HG02571 (cell line): ENCODE results near the gene LZTR1.

Experiments
- ATAC-seq: cut with Tn5 transposase; IDR thresholded peaks from one replicate; pipeline ENCODE4 v1.9.1; 2021; ENCODE audit warnings: mild to moderate bottlenecking, moderate library complexity; ENCODE audit not compliant: unreplicated experiment

LZTR1 gene

GRCh38 chr22:20979940-20980453 is 2.1 kb upstream of the LZTR1 start:
- no peak for ATAC-seq

DNA sequence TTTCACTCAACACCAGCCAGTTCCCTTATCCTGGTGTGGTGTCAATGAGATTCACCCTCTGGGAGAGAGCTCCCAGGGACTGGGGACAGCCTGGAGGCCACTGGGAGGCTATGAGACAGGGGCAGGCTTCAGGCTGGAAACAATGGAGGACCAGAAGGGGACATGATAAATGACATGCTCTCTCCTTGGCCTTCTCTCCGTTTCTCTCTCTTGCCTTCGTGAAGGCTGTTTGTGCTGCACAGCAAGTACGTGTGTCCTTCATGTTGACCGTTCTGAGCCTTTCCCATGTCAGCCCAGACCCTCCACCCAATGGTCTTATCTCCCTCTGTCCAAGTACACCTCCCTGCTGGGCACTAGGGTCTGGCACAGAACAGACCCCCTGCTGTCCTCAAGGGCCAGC is 1.6 kb upstream of the LZTR1 start:
- no peak for ATAC-seq

- no peak for ATAC-seq
Observed at GRCh38 chr22:20980938-20981722, 967 bp upstream of the LZTR1 start.

DNA sequence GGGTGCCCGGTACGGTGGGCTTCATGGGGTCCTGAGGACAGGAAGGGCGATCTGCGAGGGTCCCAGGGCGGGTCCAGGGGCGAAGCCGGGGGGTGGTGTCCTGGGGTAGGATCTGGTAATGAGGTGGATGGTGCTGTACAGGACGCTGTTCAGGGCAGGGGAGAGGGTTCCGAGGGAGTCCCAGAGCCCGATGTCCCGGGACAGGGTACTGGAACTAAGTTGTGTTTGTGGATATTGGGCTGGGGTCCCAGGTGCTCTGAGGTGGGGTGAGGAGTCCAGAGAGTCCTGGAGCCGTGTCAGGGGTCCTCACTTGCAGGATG is 426 bp downstream of the LZTR1 start:
- ATAC-seq, result peak; percentile 17

DNA sequence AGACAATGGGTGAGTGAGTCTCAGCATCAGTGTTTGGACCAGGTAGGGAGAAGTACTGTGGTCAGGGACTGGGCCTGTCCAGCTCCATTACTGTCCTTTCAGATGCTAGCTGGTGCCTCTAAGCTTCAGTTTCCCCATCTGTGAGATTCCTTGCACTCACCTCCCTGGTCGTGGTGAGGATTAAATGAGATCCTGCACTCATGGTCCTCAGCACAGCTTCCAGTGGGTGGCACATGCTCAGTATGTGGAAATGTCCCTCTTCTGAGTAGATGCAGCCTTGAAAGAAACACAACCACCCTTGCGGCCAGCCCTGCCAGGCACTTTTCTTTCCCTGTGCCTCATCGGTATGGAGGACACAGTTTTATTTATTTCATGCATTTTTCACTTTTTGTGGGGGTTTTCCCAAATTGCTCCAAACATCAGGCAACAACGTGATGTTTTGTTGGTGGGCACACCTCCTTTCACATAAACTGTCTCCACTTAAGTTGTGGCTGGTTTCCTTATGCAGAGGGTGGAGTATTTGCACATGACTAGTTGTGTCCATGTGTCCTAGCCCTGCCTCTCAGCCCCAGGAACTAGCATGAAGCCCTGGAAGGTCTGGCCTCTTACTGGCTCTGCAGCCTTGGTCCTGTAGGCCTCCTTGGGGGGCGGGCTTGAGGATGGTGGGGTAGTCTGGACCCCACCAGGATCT is 1.1 kb downstream of the LZTR1 start:
- ATAC-seq, result no peak

- no peak for ATAC-seq
Observed at GRCh38 chr22:20985720-20986119, 3.6 kb downstream of the LZTR1 start.

DNA sequence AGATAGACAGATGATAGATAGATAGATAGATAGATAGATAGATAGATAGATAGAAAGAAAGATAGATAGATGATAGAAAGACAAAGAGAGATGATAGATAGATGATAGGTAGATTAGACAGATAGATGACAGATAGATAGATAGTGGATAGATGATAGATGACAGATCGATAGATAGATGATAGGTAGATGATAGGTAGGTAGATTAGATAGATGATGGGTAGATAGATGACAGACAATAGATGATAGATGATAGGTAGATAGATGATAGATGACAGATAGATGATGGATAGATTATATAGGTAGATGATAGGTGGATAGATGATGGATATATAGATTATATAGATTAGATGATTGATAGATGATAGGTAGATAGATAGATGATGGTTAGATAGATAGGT is 4.3 kb downstream of the LZTR1 start:
- no peak for ATAC-seq

GRCh38 chr22:20987375-20987774 is 5.3 kb downstream of the LZTR1 start:
- no peak for ATAC-seq

GRCh38 chr22:20988573-20989322 is 6.7 kb downstream of the LZTR1 start:
- ATAC-seq, result no peak

GRCh38 chr22:20989323-20990138 is 7.4 kb downstream of the LZTR1 start:
- ATAC-seq, result no peak

GRCh38 chr22:20990184-20991180 is 8.4 kb downstream of the LZTR1 start:
- no peak for ATAC-seq

DNA sequence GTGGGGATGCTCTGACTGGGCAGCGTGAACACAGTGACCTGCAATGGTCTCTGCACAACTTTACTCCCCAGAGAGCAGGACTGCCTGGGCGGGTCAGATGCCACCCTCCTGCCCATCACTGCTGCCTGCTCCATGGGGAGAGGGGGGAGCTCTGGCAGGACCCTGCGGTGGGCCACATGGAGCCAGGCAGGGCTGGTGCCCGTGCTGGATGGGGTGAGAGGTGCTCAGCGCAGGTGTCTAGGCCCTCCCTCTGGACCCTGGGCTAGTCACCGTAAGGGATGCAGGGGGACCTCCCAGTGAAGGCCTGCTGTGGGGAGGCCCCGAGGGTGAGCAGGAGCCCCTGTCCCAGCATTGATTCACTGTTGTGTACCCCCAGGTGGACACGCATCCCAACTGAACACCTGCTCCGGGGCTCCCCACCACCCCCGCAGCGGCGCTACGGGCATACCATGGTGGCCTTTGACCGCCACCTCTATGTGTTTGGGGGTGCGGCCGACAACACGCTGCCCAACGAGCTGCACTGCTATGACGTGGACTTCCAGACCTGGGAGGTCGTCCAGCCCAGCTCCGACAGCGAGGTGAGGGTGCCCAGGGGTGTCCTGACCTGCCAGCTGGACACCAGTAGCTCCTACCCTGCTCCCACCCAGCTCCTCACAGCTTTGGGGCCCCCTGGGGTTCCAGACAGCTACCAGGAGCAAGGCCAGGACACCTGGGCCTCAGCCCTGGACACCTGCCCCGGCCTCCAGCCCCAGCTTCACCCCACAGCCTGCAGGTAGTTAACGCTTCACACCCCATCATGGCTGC is 9.4 kb downstream of the LZTR1 start:
- no peak for ATAC-seq

DNA sequence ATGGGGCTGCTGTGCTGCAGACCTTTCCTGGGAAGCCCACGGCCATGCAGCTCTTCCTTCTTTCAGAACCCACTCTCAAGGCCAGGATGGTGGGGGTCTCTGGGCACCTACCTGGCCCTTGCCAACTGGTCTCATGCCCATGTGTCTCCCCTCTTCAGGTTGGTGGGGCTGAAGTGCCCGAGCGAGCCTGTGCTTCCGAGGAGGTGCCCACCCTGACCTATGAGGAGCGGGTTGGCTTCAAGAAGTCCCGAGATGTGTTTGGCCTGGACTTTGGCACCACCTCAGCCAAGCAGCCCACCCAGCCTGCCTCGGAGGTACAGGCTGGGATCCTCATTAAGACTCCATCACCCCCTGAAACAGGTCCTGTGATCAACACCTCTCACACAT is 10.0 kb downstream of the LZTR1 start:
- ATAC-seq, result no peak

DNA sequence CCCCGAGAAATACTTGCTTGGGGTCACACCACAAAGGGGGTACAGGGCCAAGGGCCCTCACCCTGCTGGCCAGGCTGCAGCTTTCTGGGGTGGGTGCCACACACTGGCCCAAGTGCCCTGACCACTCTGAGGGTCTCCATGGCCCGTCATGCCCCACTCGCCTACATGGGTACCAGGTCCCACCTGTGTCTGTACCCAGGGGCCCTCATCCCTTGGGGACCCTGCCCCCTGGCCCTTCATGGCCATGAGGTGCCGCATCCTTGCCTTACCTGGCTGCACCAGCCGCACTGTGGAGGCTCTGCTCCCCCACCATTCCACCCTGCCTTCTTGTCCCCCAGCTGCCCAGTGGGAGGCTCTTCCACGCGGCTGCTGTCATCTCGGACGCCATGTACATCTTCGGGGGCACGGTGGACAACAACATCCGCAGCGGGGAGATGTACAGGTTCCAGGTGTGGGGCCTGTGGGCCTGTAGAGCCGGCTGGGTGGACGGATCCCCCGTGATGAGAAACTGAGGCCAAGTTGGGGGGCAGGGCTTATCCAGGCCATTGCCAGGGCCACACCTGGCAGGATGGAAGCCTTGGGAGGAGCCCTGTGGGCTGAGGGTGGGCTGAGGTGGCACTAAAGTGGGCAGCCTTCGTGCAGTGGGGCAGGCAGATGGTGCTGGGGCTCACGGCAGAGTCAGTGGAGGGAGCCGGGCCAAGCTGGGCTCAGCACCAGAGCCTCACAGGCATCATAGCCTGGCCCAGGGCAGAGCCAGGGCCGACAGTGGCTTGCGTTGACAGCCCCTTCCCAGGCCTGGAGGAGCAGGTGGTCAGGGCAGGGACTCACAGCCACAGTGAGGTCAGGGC is 10.6 kb downstream of the LZTR1 start:
- ATAC-seq, result no peak

GRCh38 chr22:20993304-20994127 is 11.4 kb downstream of the LZTR1 start:
- ATAC-seq, result no peak

GRCh38 chr22:20994128-20994901 is 12.2 kb downstream of the LZTR1 start:
- no peak for ATAC-seq
